ENCODE data around the gene NEUROG2.

GRCh38 chr4:112513971-112514646 lies 1.9 kb downstream of the NEUROG2 start:
- TF ChIP-seq, protein P1, sequence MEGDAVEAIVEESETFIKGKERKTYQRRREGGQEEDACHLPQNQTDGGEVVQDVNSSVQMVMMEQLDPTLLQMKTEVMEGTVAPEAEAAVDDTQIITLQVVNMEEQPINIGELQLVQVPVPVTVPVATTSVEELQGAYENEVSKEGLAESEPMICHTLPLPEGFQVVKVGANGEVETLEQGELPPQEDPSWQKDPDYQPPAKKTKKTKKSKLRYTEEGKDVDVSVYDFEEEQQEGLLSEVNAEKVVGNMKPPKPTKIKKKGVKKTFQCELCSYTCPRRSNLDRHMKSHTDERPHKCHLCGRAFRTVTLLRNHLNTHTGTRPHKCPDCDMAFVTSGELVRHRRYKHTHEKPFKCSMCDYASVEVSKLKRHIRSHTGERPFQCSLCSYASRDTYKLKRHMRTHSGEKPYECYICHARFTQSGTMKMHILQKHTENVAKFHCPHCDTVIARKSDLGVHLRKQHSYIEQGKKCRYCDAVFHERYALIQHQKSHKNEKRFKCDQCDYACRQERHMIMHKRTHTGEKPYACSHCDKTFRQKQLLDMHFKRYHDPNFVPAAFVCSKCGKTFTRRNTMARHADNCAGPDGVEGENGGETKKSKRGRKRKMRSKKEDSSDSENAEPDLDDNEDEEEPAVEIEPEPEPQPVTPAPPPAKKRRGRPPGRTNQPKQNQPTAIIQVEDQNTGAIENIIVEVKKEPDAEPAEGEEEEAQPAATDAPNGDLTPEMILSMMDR (IDR thresholded peaks at IDR 0.05; ENCODE audit: poor library complexity, severe bottlenecking) = no peak
- TF ChIP-seq SMC3 (conservative IDR thresholded peaks at IDR 0.05; ENCODE audit: poor library complexity) (no peak), POLR2AphosphoS5 (IDR thresholded peaks at IDR 0.05) (no peak), REST (IDR thresholded peaks at IDR 0.05; ENCODE audit: borderline replicate concordance) (no peak), EZH2 (IDR thresholded peaks at IDR 0.05; ENCODE audit: borderline replicate concordance, insufficient read depth, low read length, poor library complexity, severe bottlenecking) (no peak), EP300 (conservative IDR thresholded peaks at IDR 0.05; ENCODE audit: poor library complexity, severe bottlenecking) (no peak), RAD21 (conservative IDR thresholded peaks at IDR 0.05) (no peak), MXI1 (conservative IDR thresholded peaks at IDR 0.05; ENCODE audit: poor library complexity, severe bottlenecking) (no peak)

Data from neural cell (in vitro differentiated cells).